CD4-positive, CD25-positive, alpha-beta regulatory T cell (primary cell): ENCODE results near the gene PSMD1. TPM values are rescaled to one million over a fixed set of nuclear protein-coding genes. Genes with fewer than 3 reads are reported as not detected.

Experiments
- ATAC-seq, 2 donors: fragments of 150-1000 bp; cut with Tn5 transposase; one replicate each; pipeline ENCODE4 v1.10.0; 2021; ENCODE audit warnings: low read depth in 2 of 2, moderate number of reproducible peaks in 2 of 2, moderate library complexity in 1 of 2
- DNase-seq, 3 donors: peaks; one replicate each; pipeline versions ENCODE4 v3.0.0 to v3.0.0-alpha.2; 2012 to 2022; ENCODE audit warnings: mixed read lengths in 1 of 3
- H3K27ac ChIP-seq: one replicate; pipeline ENCODE4 v1.7.0; 2013; ENCODE audit warnings: mild to moderate bottlenecking, low read length; ENCODE audit not compliant: insufficient read depth, poor library complexity, severe bottlenecking
- H3K27me3 ChIP-seq: one replicate; pipeline ENCODE4 v1.7.0; 2013; ENCODE audit warnings: low read length; ENCODE audit not compliant: control insufficient read depth, insufficient read depth
- H3K36me3 ChIP-seq: one replicate; pipeline ENCODE4 v1.7.0; 2013; ENCODE audit warnings: mild to moderate bottlenecking, low read length, moderate library complexity; ENCODE audit not compliant: control insufficient read depth, insufficient read depth
- H3K4me1 ChIP-seq: 2 replicates; pipeline ENCODE4 v1.7.0; 2013; ENCODE audit warnings: mild to moderate bottlenecking, low read length; ENCODE audit not compliant: insufficient read depth, control insufficient read depth, poor library complexity, severe bottlenecking
- H3K4me3 ChIP-seq: one replicate; pipeline ENCODE4 v1.7.0; 2013; ENCODE audit warnings: low read depth, mild to moderate bottlenecking, low read length, moderate library complexity
- H3K9me3 ChIP-seq, 2 experiments: 1 replicate in 1 of 2; 2 replicates in 1 of 2; pipeline ENCODE4 v1.7.0; 2013; ENCODE audit warnings: low read length in 2 of 2, mild to moderate bottlenecking in 1 of 2, moderate library complexity in 1 of 2; ENCODE audit not compliant: control insufficient read depth in 2 of 2
- H3K27ac Mint-ChIP-seq, 3 donors: one replicate each; pipeline ENCODE4 v1.8.0; 2020 to 2022; ENCODE audit warnings: mild to moderate bottlenecking in 3 of 3, mixed read lengths in 3 of 3, moderate library complexity in 2 of 3
- H3K27me3 Mint-ChIP-seq: one replicate; pipeline ENCODE4 v1.8.0; 2022; ENCODE audit warnings: mild to moderate bottlenecking, mixed read lengths
- H3K36me3 Mint-ChIP-seq: one replicate; pipeline ENCODE4 v1.8.0; 2020; ENCODE audit warnings: mixed read lengths
- H3K4me1 Mint-ChIP-seq, 4 donors: one replicate each; pipeline ENCODE4 v1.8.0; 2020 to 2022; ENCODE audit warnings: mixed read lengths in 4 of 4, mild to moderate bottlenecking in 1 of 4
- H3K4me3 Mint-ChIP-seq, 4 donors: one replicate each; pipeline ENCODE4 v1.8.0; 2020 to 2022; ENCODE audit warnings: mild to moderate bottlenecking in 4 of 4, mixed read lengths in 4 of 4, moderate library complexity in 3 of 4
- H3K9me3 Mint-ChIP-seq, 7 donors: one replicate each; pipeline ENCODE4 v1.8.0; 2020 to 2022; ENCODE audit warnings: mixed read lengths in 7 of 7, mild to moderate bottlenecking in 3 of 7, moderate library complexity in 2 of 7
- polyA plus RNA-seq, 4 donors: library from polyadenylated mRNA; unstranded; fragments of 300-500 nt; fragmentation: Illumina TruSeq; gene quantifications; one replicate each; pipeline ENCODE4 v1.2.3, GENCODE V29; 2021
- total RNA-seq: library from RNA; stranded (reverse); gene quantifications from one replicate; pipeline ENCODE4 v1.2.3, GENCODE V29; 2022

PSMD1 gene
- total RNA-seq (45.0 TPM), polyA plus RNA-seq (10 to 100 TPM; 48.6 to 70.7 (median 61.9) TPM)

GRCh38 chr2:231056453-231057416, at the start of gene PSMD1:
Gene PSMD1, plus strand, starts transcription at chr2:231056867. Its CDS starts 159 bp downstream, at chr2:231057026.
- H3K27ac Mint-ChIP-seq = peak within 1 kb of the TSS; percentile 99 to 100 (median 100)
- no peaks in the 10 kb centered on the region for H3K9me3 Mint-ChIP-seq
- peak within 1 kb of the TSS; percentile 97 to 100 (median 99) for H3K4me3 Mint-ChIP-seq
- Histone ChIP-seq H3K9me3 (no peaks in the 10 kb centered on the region), H3K36me3 (peaks cover 6% of the 10 kb centered on the region), H3K4me1 (peaks cover 41% of the 10 kb centered on the region), H3K27me3 (peaks cover 1% of the 10 kb centered on the region), H3K4me3 (peak within 1 kb of the TSS; percentile 84), H3K27ac (peak within 1 kb of the TSS; percentile 87)
- peak; percentile 86 to 98 (median 95) for DNase-seq
- peaks cover 31% of the 10 kb centered on the region for H3K27me3 Mint-ChIP-seq
- H3K4me1 Mint-ChIP-seq = peaks cover 17 to 64% (median 50%) of the 10 kb centered on the region in 4 donors
- H3K36me3 Mint-ChIP-seq = peaks cover 6% of the 10 kb centered on the region
- ATAC-seq = peak; percentile 86

- Mint-ChIP-seq H3K9me3 (peaks cover 0 to 10% (median 4%) of the 10 kb centered on the region in 7 donors), H3K27me3 (peaks cover 29% of the 10 kb centered on the region), H3K27ac (no peak overlapping the region), H3K4me3 (no peak overlapping the region), H3K4me1 (peaks cover 0 to 3% (median 0%) of the 10 kb centered on the region in 4 donors), H3K36me3 (peaks cover 10% of the 10 kb centered on the region)
- Histone ChIP-seq H3K27ac (no peak overlapping the region), H3K27me3 (no peaks in the 10 kb centered on the region), H3K4me3 (no peak overlapping the region), H3K36me3 (no peaks in the 10 kb centered on the region), H3K9me3 (no peaks in the 10 kb centered on the region), H3K4me1 (no peaks in the 10 kb centered on the region)
- ATAC-seq (no peak), DNase-seq (no peak)
Measured at GRCh38 chr2:231007286-231008098, 49.2 kb upstream of the PSMD1 start.

GRCh38 chr2:231008131-231008530, 48.5 kb upstream of the PSMD1 start:
- Mint-ChIP-seq H3K36me3 (peaks cover 10% of the 10 kb centered on the region), H3K27ac (no peak overlapping the region), H3K9me3 (peaks cover 0 to 10% (median 4%) of the 10 kb centered on the region in 7 donors), H3K4me3 (no peak overlapping the region), H3K27me3 (peaks cover 36% of the 10 kb centered on the region), H3K4me1 (peaks cover 0 to 3% (median 0%) of the 10 kb centered on the region in 4 donors)
- Histone ChIP-seq H3K36me3 (no peaks in the 10 kb centered on the region), H3K27me3 (no peaks in the 10 kb centered on the region), H3K4me1 (no peaks in the 10 kb centered on the region), H3K4me3 (no peak overlapping the region), H3K9me3 (no peaks in the 10 kb centered on the region), H3K27ac (no peak overlapping the region)
- DNase-seq (no peak), ATAC-seq (no peak)

GRCh38 chr2:231009236-231009919, 47.3 kb upstream of the PSMD1 start:
- Histone ChIP-seq H3K27ac (no peak overlapping the region), H3K9me3 (no peaks in the 10 kb centered on the region), H3K4me1 (no peaks in the 10 kb centered on the region), H3K36me3 (no peaks in the 10 kb centered on the region), H3K4me3 (no peak overlapping the region), H3K27me3 (peaks cover 6% of the 10 kb centered on the region)
- H3K4me3 Mint-ChIP-seq = no peak overlapping the region
- peaks cover 0 to 3% (median 0%) of the 10 kb centered on the region in 4 donors for H3K4me1 Mint-ChIP-seq
- H3K36me3 Mint-ChIP-seq = peaks cover 10% of the 10 kb centered on the region
- H3K9me3 Mint-ChIP-seq = peaks cover 0 to 10% (median 4%) of the 10 kb centered on the region in 7 donors
- H3K27ac Mint-ChIP-seq = no peak overlapping the region
- DNase-seq = no peak
- ATAC-seq = no peak
- peaks cover 39% of the 10 kb centered on the region for H3K27me3 Mint-ChIP-seq

GRCh38 chr2:231010201-231010730, 46.4 kb upstream of the PSMD1 start:
- ATAC-seq = no peak
- no peak overlapping the region for H3K4me3 Mint-ChIP-seq
- no peaks in the 10 kb centered on the region for H3K4me1 Mint-ChIP-seq

GRCh38 chr2:231011526-231011925, 45.1 kb upstream of the PSMD1 start:
- H3K9me3 ChIP-seq = no peaks in the 10 kb centered on the region
- no peak for ATAC-seq
- DNase-seq = no peak
- H3K4me1 ChIP-seq = no peaks in the 10 kb centered on the region
- H3K4me3 Mint-ChIP-seq = no peak overlapping the region
- no peak overlapping the region for H3K4me3 ChIP-seq
- H3K27me3 Mint-ChIP-seq = peaks cover 46% of the 10 kb centered on the region
- no peaks in the 10 kb centered on the region for H3K36me3 Mint-ChIP-seq
- no peak overlapping the region for H3K27ac ChIP-seq
- H3K4me1 Mint-ChIP-seq = no peaks in the 10 kb centered on the region
- H3K9me3 Mint-ChIP-seq = no peaks in the 10 kb centered on the region
- H3K36me3 ChIP-seq = no peaks in the 10 kb centered on the region
- peaks cover 6% of the 10 kb centered on the region for H3K27me3 ChIP-seq
- no peak overlapping the region for H3K27ac Mint-ChIP-seq

More at GRCh38 chr2:231010201-231010730, 46.4 kb upstream of the PSMD1 start:
- H3K27me3 ChIP-seq = peaks cover 6% of the 10 kb centered on the region
- H3K36me3 Mint-ChIP-seq = peaks cover 3% of the 10 kb centered on the region
- DNase-seq = no peak
- H3K4me3 ChIP-seq = no peak overlapping the region
- peaks cover 39% of the 10 kb centered on the region for H3K27me3 Mint-ChIP-seq
- no peak overlapping the region for H3K27ac Mint-ChIP-seq
- no peaks in the 10 kb centered on the region for H3K4me1 ChIP-seq
- H3K9me3 Mint-ChIP-seq = peaks cover 0 to 4% (median 2%) of the 10 kb centered on the region in 7 donors
- H3K36me3 ChIP-seq = no peaks in the 10 kb centered on the region
- H3K27ac ChIP-seq = no peak overlapping the region
- no peaks in the 10 kb centered on the region for H3K9me3 ChIP-seq

- Histone ChIP-seq H3K27me3 (peaks cover 9% of the 10 kb centered on the region), H3K4me1 (no peaks in the 10 kb centered on the region), H3K36me3 (no peaks in the 10 kb centered on the region), H3K9me3 (no peaks in the 10 kb centered on the region), H3K27ac (no peak overlapping the region), H3K4me3 (no peak overlapping the region)
- H3K9me3 Mint-ChIP-seq = no peaks in the 10 kb centered on the region
- peaks cover 52% of the 10 kb centered on the region for H3K27me3 Mint-ChIP-seq
- H3K4me1 Mint-ChIP-seq = peaks cover 0 to 4% (median 2%) of the 10 kb centered on the region in 4 donors
- DNase-seq (no peak), ATAC-seq (no peak)
- no peak overlapping the region for H3K4me3 Mint-ChIP-seq
- no peak overlapping the region for H3K27ac Mint-ChIP-seq
- H3K36me3 Mint-ChIP-seq = no peaks in the 10 kb centered on the region
Measured at GRCh38 chr2:231012463-231012862, 44.2 kb upstream of the PSMD1 start.
